ENCODE data around the gene APCDD1.
"Not testable (repeated sequence)": the region's sequence is repeated elsewhere in the genome, so short reads cannot be mapped to it uniquely, and the experiment has no call there.

Gene APCDD1

GRCh38 chr18:10497206-10497749 lies 42.8 kb downstream of the APCDD1 start:
- DNase-seq = no peak

- DNase-seq = no peak
These were observed 44.8 kb downstream of the APCDD1 start for GRCh38 chr18:10499230-10499629.

- DNase-seq = no peak
These were observed 45.6 kb downstream of the APCDD1 start for GRCh38 chr18:10500038-10500437.

GRCh38 chr18:10504723-10505122 lies 50.3 kb downstream of the APCDD1 start:
- DNase-seq = no peak

GRCh38 chr18:10505892-10506291 lies 51.5 kb downstream of the APCDD1 start:
- DNase-seq = not testable (repeated sequence)

GRCh38 chr18:10508591-10508990 lies 54.2 kb downstream of the APCDD1 start:
- DNase-seq = no peak

- DNase-seq = no peak
These were observed 56.8 kb downstream of the APCDD1 start for GRCh38 chr18:10511236-10511635.

- DNase-seq = no peak
These were observed 59.6 kb downstream of the APCDD1 start for GRCh38 chr18:10514082-10514481.

- no peak for DNase-seq
These were observed 60.2 kb downstream of the APCDD1 start for GRCh38 chr18:10514601-10515000.

- DNase-seq = no peak
These were observed 61.0 kb downstream of the APCDD1 start for GRCh38 chr18:10515456-10515855.

- DNase-seq = no peak
These were observed 61.6 kb downstream of the APCDD1 start for GRCh38 chr18:10516078-10516477.

- no peak for DNase-seq
These were observed 64.3 kb downstream of the APCDD1 start for GRCh38 chr18:10518595-10519255.

GRCh38 chr18:10519366-10519765 lies 64.9 kb downstream of the APCDD1 start:
- DNase-seq = no peak

GRCh38 chr18:10519999-10520935 lies 65.8 kb downstream of the APCDD1 start:
- peak; percentile 75 for DNase-seq

- DNase-seq = no peak
These were observed 67.1 kb downstream of the APCDD1 start for GRCh38 chr18:10521566-10521965.

GRCh38 chr18:10522574-10522973 lies 68.1 kb downstream of the APCDD1 start:
- no peak for DNase-seq

- no peak for DNase-seq
These were observed 69.1 kb downstream of the APCDD1 start for GRCh38 chr18:10523544-10523943.

- DNase-seq = no peak
These were observed 70.3 kb downstream of the APCDD1 start for GRCh38 chr18:10524507-10525370.

GRCh38 chr18:10525371-10525691 lies 70.9 kb downstream of the APCDD1 start:
- DNase-seq = no peak

GRCh38 chr18:10525697-10526560 lies 71.5 kb downstream of the APCDD1 start, which contains the start of gene NAPG:
Gene NAPG, plus strand, starts transcription at chr18:10526027. Its CDS starts 76 bp downstream, at chr18:10526103.
- DNase-seq = peak; percentile 97

GRCh38 chr18:10526561-10526949 lies 72.1 kb downstream of the APCDD1 start:
- DNase-seq = no peak

- DNase-seq = no peak
These were observed 74.0 kb downstream of the APCDD1 start for GRCh38 chr18:10528439-10528838.

Measured in GDM1 (cell line).